B cell (primary cell): ENCODE results near the gene PHACTR3.

Source experiments
- EZH2 ChIP-seq: IDR thresholded peaks from 2 replicates; pipeline ENCODE4 v1.6.1; 2012; ENCODE audit warnings: borderline replicate concordance, low read depth, mild to moderate bottlenecking, moderate library complexity, low read length; ENCODE audit not compliant: insufficient read depth, poor library complexity, severe bottlenecking
- TF ChIP-seq, protein P1 (sequence below): fragments of 200-600 bp; IDR thresholded peaks from one replicate; pipeline ENCODE4 v1.8.0; 2022; ENCODE audit warnings: antibody characterized with exemption, mild to moderate bottlenecking

GRCh38 chr20:59781226-59781625, 176.9 kb downstream of the PHACTR3 start:
- TF ChIP-seq, protein P1, sequence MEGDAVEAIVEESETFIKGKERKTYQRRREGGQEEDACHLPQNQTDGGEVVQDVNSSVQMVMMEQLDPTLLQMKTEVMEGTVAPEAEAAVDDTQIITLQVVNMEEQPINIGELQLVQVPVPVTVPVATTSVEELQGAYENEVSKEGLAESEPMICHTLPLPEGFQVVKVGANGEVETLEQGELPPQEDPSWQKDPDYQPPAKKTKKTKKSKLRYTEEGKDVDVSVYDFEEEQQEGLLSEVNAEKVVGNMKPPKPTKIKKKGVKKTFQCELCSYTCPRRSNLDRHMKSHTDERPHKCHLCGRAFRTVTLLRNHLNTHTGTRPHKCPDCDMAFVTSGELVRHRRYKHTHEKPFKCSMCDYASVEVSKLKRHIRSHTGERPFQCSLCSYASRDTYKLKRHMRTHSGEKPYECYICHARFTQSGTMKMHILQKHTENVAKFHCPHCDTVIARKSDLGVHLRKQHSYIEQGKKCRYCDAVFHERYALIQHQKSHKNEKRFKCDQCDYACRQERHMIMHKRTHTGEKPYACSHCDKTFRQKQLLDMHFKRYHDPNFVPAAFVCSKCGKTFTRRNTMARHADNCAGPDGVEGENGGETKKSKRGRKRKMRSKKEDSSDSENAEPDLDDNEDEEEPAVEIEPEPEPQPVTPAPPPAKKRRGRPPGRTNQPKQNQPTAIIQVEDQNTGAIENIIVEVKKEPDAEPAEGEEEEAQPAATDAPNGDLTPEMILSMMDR = no peak
- no peak for TF ChIP-seq EZH2
